GM12878 (cell line): Measurements from ENCODE around the gene ANKRD31.

Experiments used
- CBX3 ChIP-seq: fragments of 200-600 bp; sonication (generic); IDR thresholded peaks from 2 replicates; pipeline ENCODE4 v1.6.1; 2016; ENCODE audit warnings: low read depth, borderline replicate concordance
- CREM ChIP-seq: IDR thresholded peaks from 2 replicates; pipeline ENCODE4 v1.6.1; 2014; ENCODE audit warnings: antibody characterized with exemption, low read depth
- DPF2 ChIP-seq: fragments of 450-650 bp; IDR thresholded peaks from 2 replicates; pipeline ENCODE4 v1.6.1; 2017; ENCODE audit warnings: mild to moderate bottlenecking
- ETV6 ChIP-seq, 2 experiments: fragments of 450-650 bp in 1 of 2; IDR thresholded peaks in 1 of 2; conservative IDR thresholded peaks in 1 of 2; 2 replicates each; pipeline ENCODE4 v1.6.1; 2014; ENCODE audit warnings: antibody characterized with exemption in 1 of 2, borderline replicate concordance in 1 of 2, low read depth in 1 of 2, mild to moderate bottlenecking in 1 of 2, moderate library complexity in 1 of 2
- HCFC1 ChIP-seq: fragments of 150-350 bp; IDR thresholded peaks from 2 replicates; pipeline ENCODE4 v1.6.1; 2014; ENCODE audit warnings: low read length
- MXI1 ChIP-seq: fragments of 150-350 bp; IDR thresholded peaks from 2 replicates; pipeline ENCODE4 v1.6.1; 2011; ENCODE audit warnings: low read depth, mild to moderate bottlenecking, inconsistent platforms, low read length, improper control_type of control experiment
- STAT1 ChIP-seq: fragments of 450-650 bp; conservative IDR thresholded peaks from 2 replicates; pipeline ENCODE4 v1.6.1; 2014; ENCODE audit warnings: antibody characterized with exemption, mild to moderate bottlenecking
- TF ChIP-seq, protein P1 (sequence below): IDR thresholded peaks from 2 replicates; pipeline ENCODE4 v1.6.1; 2011; ENCODE audit warnings: low read depth, low read length, improper control_type of control experiment, borderline replicate concordance

GRCh38 chr5:75047356-75047755 lies 189.3 kb downstream of the ANKRD31 start:
- TF ChIP-seq CBX3 (no peak), MXI1 (no peak), DPF2 (no peak), STAT1 (no peak), HCFC1 (no peak), ETV6 (conservative IDR thresholded peaks at IDR 0.05 in 1 of 2, IDR thresholded peaks at IDR 0.05 in 1 of 2; ENCODE audit: borderline replicate concordance in 1 of 2, low read depth in 1 of 2) (no peak), CREM (no peak)
- TF ChIP-seq, protein P1, sequence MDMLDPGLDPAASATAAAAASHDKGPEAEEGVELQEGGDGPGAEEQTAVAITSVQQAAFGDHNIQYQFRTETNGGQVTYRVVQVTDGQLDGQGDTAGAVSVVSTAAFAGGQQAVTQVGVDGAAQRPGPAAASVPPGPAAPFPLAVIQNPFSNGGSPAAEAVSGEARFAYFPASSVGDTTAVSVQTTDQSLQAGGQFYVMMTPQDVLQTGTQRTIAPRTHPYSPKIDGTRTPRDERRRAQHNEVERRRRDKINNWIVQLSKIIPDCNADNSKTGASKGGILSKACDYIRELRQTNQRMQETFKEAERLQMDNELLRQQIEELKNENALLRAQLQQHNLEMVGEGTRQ = no peak
